HepG2 (cell line): Measurements from ENCODE around the gene MYCBP2. TPM values are rescaled to one million over a fixed set of nuclear protein-coding genes. Genes with fewer than 3 reads are reported as not detected.

ENCODE experiments used
- ARHGAP35 ChIP-seq: sonication (generic); formaldehyde crosslinking; IDR thresholded peaks from 2 replicates; pipeline ENCODE4 v1.9.0; 2022; ENCODE audit warnings: mild to moderate bottlenecking, inconsistent platforms, moderate library complexity, missing genetic modification reagents, borderline replicate concordance
- CBFB ChIP-seq: sonication (generic); formaldehyde crosslinking; IDR thresholded peaks from 2 replicates; pipeline ENCODE4 v1.4.0; 2020; ENCODE audit warnings: missing genetic modification reagents
- KLF15 ChIP-seq: sonication (generic); formaldehyde crosslinking; IDR thresholded peaks from 2 replicates; pipeline ENCODE4 v1.8.1; 2023; ENCODE audit warnings: borderline replicate concordance, mild to moderate bottlenecking, inconsistent platforms, missing genetic modification reagents, mixed read lengths
- PAX8 ChIP-seq: sonication (generic); formaldehyde crosslinking; IDR thresholded peaks from 2 replicates; pipeline ENCODE4 v1.8.0; 2022; ENCODE audit warnings: mild to moderate bottlenecking, missing genetic modification reagents, borderline replicate concordance
- ZNF317 ChIP-seq: sonication (generic); formaldehyde crosslinking; IDR thresholded peaks from 2 replicates; pipeline ENCODE4 v1.5.0; 2020; ENCODE audit warnings: mild to moderate bottlenecking, missing genetic modification reagents
- ZNF329 ChIP-seq: sonication (generic); formaldehyde crosslinking; IDR thresholded peaks from 2 replicates; pipeline ENCODE4 v1.9.0; 2021; ENCODE audit warnings: low read depth, mild to moderate bottlenecking, missing genetic modification reagents
- ZNF343 ChIP-seq: sonication (generic); formaldehyde crosslinking; IDR thresholded peaks from 2 replicates; pipeline ENCODE4 v1.4.0; 2020; ENCODE audit warnings: mild to moderate bottlenecking, missing genetic modification reagents
- ZNF644 ChIP-seq: IDR thresholded peaks from 2 replicates; pipeline ENCODE4 v1.6.1; 2016; ENCODE audit warnings: low read depth
- ZNF761 ChIP-seq: sonication (generic); formaldehyde crosslinking; conservative IDR thresholded peaks from 2 replicates; pipeline ENCODE4 v1.4.0; 2020; ENCODE audit warnings: mild to moderate bottlenecking, missing genetic modification reagents
- ZNF775 ChIP-seq: sonication (generic); formaldehyde crosslinking; IDR thresholded peaks from 2 replicates; pipeline ENCODE4 v1.4.0; 2020; ENCODE audit warnings: missing genetic modification reagents, mild to moderate bottlenecking, moderate library complexity, borderline replicate concordance
- ZNF816 ChIP-seq: sonication (generic); formaldehyde crosslinking; IDR thresholded peaks from 2 replicates; pipeline ENCODE4 v1.8.0; 2022; ENCODE audit warnings: missing genetic modification reagents, mild to moderate bottlenecking, borderline replicate concordance
- polyA plus RNA-seq, 8 experiments: library from polyadenylated mRNA; depleted of rRNA in 3 of 8; stranded (reverse) in 7 of 8; unstranded in 1 of 8; fragments of >200 nt; fragmentation: Illumina TruSeq in 4 of 8; extraction: Trizol in 4 of 8; gene quantifications; 2 replicates each; pipeline versions ENCODE4 v1.2.1 to v1.2.3, GENCODE V29; 2011 to 2016; ENCODE audit warnings: low read depth in 4 of 8, missing spikeins in 1 of 8, mixed read lengths in 1 of 8; ENCODE audit not compliant: insufficient read depth in 1 of 8
- total RNA-seq, 5 experiments: library from RNA; depleted of rRNA; stranded (reverse); fragments of >200 nt; fragmentation: Illumina TruSeq; extraction: Trizol; gene quantifications; 2 replicates each; pipeline ENCODE4 v1.2.3, GENCODE V29; 2016; ENCODE audit warnings: low read depth in 1 of 5
- TF ChIP-seq, protein P1 (sequence below): sonication (generic); formaldehyde crosslinking; IDR thresholded peaks from 2 replicates; pipeline ENCODE4 v1.5.1; 2020; ENCODE audit warnings: mild to moderate bottlenecking, missing genetic modification reagents, borderline replicate concordance
- TF ChIP-seq, protein P2 (sequence below): sonication (generic); formaldehyde crosslinking; IDR thresholded peaks from 2 replicates; pipeline ENCODE4 v1.9.0; 2022; ENCODE audit warnings: low read depth, missing genetic modification reagents
- TF ChIP-seq, protein P3 (sequence below): IDR thresholded peaks from 2 replicates; pipeline ENCODE4 v1.6.1; 2016; ENCODE audit warnings: missing biosample characterization, missing genetic modification reagents, low read depth
- TF ChIP-seq, protein P4 (sequence below): sonication (generic); formaldehyde crosslinking; IDR thresholded peaks from 2 replicates; pipeline ENCODE4 v1.8.1; 2022; ENCODE audit warnings: low read depth, mild to moderate bottlenecking, missing genetic modification reagents
- TF ChIP-seq, protein P5 (sequence below): sonication (generic); formaldehyde crosslinking; IDR thresholded peaks from 2 replicates; pipeline ENCODE4 v1.5.0; 2020; ENCODE audit warnings: missing genetic modification reagents
- TF ChIP-seq, protein P6 (sequence below): IDR thresholded peaks from 2 replicates; pipeline ENCODE4 v1.6.1; 2016; ENCODE audit warnings: missing compliant biosample characterization, missing genetic modification reagents, borderline replicate concordance

The MYCBP2 gene
- total and polyA plus RNA-seq, 2 of the 13 experiments (the other 11 are each of a cell fraction or from before 2014, with no cell fraction given) = 16.3 to 35.3 TPM

DNA sequence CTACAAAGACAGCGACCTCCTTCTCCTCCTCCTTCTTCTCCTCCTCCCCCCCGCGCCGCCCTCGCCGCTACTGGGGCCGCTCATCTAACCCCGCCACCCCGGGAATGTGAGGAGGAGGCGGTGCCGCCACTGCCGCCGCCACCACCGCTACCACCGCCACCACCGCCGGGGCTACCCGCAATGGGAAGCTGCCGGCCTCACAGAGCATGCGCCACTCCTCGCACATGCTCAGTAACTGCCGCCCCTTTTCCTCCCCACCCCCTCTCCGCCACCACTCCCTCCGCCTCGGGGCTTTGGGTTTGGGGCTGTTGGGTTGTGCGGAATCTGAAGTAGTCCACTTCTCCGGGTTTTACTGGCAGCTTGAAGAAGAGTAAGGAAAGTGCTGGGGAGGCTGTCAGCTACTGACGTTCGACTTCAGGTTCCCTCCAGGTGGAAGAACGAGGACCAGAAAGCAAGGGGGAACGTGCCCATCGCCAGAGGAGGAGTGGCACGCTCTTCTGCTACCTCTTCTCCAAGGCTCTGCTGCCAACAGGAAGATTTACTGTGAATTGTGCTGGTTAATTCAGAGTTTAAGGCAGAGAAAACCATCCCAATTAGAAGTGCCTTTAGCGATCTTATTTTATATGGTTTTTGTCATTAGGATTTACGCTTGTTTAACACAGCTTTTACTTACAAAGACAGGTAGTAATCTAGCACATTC is at the start of gene MYCBP2 (continued):
- TF ChIP-seq, protein P1, sequence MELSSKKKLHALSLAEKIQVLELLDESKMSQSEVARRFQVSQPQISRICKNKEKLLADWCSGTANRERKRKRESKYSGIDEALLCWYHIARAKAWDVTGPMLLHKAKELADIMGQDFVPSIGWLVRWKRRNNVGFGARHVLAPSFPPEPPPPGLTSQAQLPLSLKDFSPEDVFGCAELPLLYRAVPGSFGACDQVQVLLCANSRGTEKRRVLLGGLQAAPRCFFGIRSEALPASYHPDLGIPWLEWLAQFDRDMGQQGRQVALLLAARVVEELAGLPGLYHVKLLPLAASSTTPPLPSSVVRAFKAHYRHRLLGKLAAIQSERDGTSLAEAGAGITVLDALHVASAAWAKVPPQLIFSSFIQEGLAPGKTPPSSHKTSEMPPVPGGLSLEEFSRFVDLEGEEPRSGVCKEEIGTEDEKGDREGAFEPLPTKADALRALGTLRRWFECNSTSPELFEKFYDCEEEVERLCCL (CRISPR knock-in tag) = no peak
- no peak; the same call in 1 of the 2 replicates for TF ChIP-seq ZNF343 (CRISPR knock-in tag)
- TF ChIP-seq, protein P2, sequence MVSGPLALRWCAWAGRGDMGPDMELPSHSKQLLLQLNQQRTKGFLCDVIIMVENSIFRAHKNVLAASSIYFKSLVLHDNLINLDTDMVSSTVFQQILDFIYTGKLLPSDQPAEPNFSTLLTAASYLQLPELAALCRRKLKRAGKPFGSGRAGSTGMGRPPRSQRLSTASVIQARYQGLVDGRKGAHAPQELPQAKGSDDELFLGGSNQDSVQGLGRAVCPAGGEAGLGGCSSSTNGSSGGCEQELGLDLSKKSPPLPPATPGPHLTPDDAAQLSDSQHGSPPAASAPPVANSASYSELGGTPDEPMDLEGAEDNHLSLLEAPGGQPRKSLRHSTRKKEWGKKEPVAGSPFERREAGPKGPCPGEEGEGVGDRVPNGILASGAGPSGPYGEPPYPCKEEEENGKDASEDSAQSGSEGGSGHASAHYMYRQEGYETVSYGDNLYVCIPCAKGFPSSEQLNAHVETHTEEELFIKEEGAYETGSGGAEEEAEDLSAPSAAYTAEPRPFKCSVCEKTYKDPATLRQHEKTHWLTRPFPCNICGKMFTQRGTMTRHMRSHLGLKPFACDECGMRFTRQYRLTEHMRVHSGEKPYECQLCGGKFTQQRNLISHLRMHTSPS (CRISPR knock-in tag) = no peak
- TF ChIP-seq ZNF317 (CRISPR knock-in tag) = no peak
- TF ChIP-seq, protein P3, sequence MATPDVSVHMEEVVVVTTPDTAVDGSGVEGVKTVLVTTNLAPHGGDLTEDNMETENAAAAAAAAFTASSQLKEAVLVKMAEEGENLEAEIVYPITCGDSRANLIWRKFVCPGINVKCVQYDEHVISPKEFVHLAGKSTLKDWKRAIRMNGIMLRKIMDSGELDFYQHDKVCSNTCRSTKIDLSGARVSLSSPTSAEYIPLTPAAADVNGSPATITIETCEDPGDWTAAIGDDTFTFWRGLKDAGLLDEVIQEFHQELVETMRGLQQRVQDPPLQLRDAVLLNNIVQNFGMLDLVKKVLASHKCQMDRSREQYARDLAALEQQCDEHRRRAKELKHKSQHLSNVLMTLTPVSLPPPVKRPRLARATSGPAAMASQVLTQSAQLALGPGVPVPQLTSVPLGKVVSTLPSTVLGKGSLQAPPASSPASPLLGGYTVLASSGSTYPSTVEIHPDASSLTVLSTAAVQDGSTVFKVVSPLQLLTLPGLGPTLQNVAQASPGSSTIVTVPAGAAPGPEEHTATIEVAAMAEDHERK = no peak
- no peak for TF ChIP-seq ZNF775 (CRISPR knock-in tag)
- TF ChIP-seq CBFB (CRISPR knock-in tag) = peak; percentile 81
- no peak; the same call in 1 of the 2 replicates for TF ChIP-seq KLF15
- TF ChIP-seq, protein P4, sequence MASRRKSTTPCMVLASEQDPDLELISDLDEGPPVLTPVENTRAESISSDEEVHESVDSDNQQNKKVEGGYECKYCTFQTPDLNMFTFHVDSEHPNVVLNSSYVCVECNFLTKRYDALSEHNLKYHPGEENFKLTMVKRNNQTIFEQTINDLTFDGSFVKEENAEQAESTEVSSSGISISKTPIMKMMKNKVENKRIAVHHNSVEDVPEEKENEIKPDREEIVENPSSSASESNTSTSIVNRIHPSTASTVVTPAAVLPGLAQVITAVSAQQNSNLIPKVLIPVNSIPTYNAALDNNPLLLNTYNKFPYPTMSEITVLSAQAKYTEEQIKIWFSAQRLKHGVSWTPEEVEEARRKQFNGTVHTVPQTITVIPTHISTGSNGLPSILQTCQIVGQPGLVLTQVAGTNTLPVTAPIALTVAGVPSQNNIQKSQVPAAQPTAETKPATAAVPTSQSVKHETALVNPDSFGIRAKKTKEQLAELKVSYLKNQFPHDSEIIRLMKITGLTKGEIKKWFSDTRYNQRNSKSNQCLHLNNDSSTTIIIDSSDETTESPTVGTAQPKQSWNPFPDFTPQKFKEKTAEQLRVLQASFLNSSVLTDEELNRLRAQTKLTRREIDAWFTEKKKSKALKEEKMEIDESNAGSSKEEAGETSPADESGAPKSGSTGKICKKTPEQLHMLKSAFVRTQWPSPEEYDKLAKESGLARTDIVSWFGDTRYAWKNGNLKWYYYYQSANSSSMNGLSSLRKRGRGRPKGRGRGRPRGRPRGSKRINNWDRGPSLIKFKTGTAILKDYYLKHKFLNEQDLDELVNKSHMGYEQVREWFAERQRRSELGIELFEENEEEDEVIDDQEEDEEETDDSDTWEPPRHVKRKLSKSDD (CRISPR knock-in tag) = no peak
- TF ChIP-seq, protein P5, sequence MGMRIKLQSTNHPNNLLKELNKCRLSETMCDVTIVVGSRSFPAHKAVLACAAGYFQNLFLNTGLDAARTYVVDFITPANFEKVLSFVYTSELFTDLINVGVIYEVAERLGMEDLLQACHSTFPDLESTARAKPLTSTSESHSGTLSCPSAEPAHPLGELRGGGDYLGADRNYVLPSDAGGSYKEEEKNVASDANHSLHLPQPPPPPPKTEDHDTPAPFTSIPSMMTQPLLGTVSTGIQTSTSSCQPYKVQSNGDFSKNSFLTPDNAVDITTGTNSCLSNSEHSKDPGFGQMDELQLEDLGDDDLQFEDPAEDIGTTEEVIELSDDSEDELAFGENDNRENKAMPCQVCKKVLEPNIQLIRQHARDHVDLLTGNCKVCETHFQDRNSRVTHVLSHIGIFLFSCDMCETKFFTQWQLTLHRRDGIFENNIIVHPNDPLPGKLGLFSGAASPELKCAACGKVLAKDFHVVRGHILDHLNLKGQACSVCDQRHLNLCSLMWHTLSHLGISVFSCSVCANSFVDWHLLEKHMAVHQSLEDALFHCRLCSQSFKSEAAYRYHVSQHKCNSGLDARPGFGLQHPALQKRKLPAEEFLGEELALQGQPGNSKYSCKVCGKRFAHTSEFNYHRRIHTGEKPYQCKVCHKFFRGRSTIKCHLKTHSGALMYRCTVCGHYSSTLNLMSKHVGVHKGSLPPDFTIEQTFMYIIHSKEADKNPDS (CRISPR knock-in tag) = no peak
- TF ChIP-seq, protein P6, sequence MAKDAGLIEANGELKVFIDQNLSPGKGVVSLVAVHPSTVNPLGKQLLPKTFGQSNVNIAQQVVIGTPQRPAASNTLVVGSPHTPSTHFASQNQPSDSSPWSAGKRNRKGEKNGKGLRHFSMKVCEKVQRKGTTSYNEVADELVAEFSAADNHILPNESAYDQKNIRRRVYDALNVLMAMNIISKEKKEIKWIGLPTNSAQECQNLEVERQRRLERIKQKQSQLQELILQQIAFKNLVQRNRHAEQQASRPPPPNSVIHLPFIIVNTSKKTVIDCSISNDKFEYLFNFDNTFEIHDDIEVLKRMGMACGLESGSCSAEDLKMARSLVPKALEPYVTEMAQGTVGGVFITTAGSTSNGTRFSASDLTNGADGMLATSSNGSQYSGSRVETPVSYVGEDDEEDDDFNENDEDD (CRISPR knock-in tag) = peak; percentile 77; the same call in 1 of the 2 replicates
- peak; percentile 72 for TF ChIP-seq ZNF644
- TF ChIP-seq ZNF329 (CRISPR knock-in tag) = no peak
- no peak; the same call in 1 of the 2 replicates for TF ChIP-seq ZNF761 (CRISPR knock-in tag)
- no peak for TF ChIP-seq PAX8 (CRISPR knock-in tag)
- TF ChIP-seq ZNF816 (CRISPR knock-in tag) = no peak
- TF ChIP-seq ARHGAP35 = no peak
